Activated CD4-positive, alpha-beta T cell treated with anti-CD3 and anti-CD28 coated beads for 4 hours (primary cell): ENCODE data around the gene LCA5.
"Not testable (repeated sequence)": the region's sequence is repeated elsewhere in the genome, so short reads cannot be mapped to it uniquely, and the experiment has no call there.

ENCODE experiments used
- DNase-seq, 2 donors: peaks; one replicate each; pipeline ENCODE4 v3.0.0-alpha.2; 2020

Gene LCA5

GRCh38 chr6:79463621-79464050 is 73.6 kb downstream of the LCA5 start:
- DNase-seq, result no peak

- DNase-seq, result no peak
These were observed 76.0 kb downstream of the LCA5 start for GRCh38 chr6:79461205-79461604.

- no peak for DNase-seq
These were observed 81.8 kb downstream of the LCA5 start for GRCh38 chr6:79455446-79455845.

GRCh38 chr6:79453558-79454042 is 83.6 kb downstream of the LCA5 start:
- DNase-seq, result no peak

DNA sequence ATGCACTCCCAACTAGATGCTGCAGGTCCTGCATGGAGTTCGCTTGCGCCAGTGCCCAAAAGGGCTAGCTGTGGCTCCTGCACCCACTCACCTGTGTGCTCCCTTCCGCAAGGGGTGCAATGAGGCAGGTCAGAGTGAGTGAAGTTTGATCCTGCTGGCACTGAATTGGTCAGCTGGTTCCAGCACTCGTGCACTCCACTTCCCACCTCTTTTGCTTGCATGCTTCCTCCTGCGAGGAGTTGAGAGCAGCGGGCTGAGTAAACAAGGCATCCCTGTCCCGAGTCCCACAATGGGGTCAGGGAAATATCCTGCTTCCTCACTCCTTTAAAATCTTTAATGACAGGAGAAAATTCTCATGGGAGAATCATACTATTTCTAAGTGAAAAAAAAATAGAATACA is 86.2 kb downstream of the LCA5 start:
- no peak for DNase-seq

DNA sequence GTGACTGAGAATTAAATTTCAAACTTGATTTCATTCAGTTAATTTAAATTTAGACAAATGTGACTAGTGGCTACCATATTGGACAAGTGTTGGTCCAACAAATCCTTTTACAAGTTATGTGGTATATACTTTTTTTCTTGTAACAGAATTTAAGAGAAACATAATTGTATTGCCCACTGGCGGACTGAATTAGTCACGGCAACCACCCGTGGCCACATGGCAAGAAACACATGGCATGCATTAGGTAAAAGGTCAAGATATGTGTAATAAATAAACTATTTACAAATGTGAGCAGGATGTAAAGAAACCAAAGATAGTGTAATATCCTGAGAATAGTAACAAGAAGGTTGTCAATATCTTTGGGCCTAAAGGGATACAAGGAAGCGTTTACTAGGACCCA is 91.2 kb downstream of the LCA5 start:
- no peak for DNase-seq

DNA sequence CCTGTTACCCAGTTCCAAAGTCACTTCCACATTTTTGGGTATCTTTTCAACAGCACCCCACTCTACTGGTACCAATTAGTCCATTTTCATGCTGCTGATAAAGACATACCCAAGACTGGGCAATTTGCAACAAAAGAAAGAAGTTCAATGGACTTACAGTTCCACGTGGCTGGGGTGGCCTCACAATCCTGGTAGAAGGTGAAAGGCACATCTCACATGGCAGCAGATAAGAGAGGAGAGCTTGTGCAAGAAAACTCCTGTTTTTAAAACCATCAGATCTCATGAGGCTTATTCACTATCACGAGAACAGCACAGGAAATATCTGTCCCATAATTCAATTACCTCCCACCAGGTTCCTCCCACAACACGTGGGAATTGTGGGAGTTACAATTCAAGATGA is 93.4 kb downstream of the LCA5 start:
- DNase-seq, result not testable (repeated sequence)

DNA sequence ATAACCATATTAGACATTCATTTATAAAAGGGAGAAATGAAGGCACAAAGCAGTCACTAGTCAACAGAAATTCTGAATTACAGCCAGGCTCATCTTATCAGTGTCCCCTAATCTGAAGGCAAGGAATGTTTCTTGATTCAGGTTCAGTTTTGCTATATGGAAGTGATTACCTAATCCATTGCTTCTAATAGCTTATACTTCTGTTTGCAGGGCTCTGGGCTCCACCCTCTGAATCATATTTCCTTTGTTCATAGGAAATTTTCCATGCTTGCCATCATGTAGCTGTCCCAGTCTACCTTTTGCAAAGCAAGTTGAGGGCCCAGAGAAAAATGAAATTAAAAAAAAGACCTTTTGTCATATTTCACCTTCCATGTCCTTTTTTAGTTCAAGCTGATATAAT is 96.0 kb downstream of the LCA5 start:
- no peak for DNase-seq

GRCh38 chr6:79440598-79440997 is 96.6 kb downstream of the LCA5 start:
- DNase-seq, result no peak

GRCh38 chr6:79438030-79438429 is 99.2 kb downstream of the LCA5 start:
- DNase-seq, result no peak

- no peak for DNase-seq
These were observed 101.0 kb downstream of the LCA5 start for GRCh38 chr6:79436241-79436640.

GRCh38 chr6:79435746-79436145 is 101.5 kb downstream of the LCA5 start:
- no peak for DNase-seq
